Measurements from ENCODE around the gene CLDND2.

Gene CLDND2

DNA sequence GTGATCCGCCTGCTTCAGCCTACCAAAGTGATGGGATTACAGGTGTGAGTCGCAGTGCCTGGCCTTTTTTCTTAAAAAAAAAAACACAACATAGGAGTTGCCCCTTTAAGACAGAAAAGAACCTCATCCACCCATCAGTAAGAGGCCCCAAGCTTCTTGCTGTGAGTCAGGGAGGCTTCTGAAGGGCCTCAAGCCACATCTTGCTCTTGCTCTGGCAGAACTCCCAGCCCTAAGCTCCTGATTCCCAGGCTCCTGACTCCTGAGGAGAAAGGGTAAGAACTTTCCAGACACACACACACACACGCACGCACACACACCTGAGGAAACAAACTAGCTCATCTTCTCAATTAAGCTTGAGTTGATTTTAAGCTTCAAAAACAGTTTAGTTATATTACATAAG is 9.5 kb downstream of the CLDND2 start:
- Histone ChIP-seq H3K79me2 (ENCODE audit: insufficient read depth, low read depth) (no peaks in the 10 kb centered on the region), H3K4me1 (ENCODE audit: low read depth, poor library complexity, severe bottlenecking) (no peaks in the 10 kb centered on the region), H4K20me1 (ENCODE audit: insufficient read depth) (no peaks in the 10 kb centered on the region), H3K36me3 (ENCODE audit: insufficient read depth) (no peaks in the 10 kb centered on the region), H3K4me3 (IDR thresholded peaks at IDR 0.05; ENCODE audit: insufficient read depth, low read depth, low read length) (no peak overlapping the region), H3K4me2 (no peak overlapping the region), H2AFZ (ENCODE audit: low read depth) (no peak overlapping the region), H3K9ac (no peak overlapping the region), H3K27me3 (ENCODE audit: insufficient read depth, low read depth) (no peaks in the 10 kb centered on the region), H3K27ac (no peak overlapping the region)
- TF ChIP-seq, protein P1, sequence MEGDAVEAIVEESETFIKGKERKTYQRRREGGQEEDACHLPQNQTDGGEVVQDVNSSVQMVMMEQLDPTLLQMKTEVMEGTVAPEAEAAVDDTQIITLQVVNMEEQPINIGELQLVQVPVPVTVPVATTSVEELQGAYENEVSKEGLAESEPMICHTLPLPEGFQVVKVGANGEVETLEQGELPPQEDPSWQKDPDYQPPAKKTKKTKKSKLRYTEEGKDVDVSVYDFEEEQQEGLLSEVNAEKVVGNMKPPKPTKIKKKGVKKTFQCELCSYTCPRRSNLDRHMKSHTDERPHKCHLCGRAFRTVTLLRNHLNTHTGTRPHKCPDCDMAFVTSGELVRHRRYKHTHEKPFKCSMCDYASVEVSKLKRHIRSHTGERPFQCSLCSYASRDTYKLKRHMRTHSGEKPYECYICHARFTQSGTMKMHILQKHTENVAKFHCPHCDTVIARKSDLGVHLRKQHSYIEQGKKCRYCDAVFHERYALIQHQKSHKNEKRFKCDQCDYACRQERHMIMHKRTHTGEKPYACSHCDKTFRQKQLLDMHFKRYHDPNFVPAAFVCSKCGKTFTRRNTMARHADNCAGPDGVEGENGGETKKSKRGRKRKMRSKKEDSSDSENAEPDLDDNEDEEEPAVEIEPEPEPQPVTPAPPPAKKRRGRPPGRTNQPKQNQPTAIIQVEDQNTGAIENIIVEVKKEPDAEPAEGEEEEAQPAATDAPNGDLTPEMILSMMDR (conservative IDR thresholded peaks at IDR 0.05; ENCODE audit: low read depth, low read length): no peak

DNA sequence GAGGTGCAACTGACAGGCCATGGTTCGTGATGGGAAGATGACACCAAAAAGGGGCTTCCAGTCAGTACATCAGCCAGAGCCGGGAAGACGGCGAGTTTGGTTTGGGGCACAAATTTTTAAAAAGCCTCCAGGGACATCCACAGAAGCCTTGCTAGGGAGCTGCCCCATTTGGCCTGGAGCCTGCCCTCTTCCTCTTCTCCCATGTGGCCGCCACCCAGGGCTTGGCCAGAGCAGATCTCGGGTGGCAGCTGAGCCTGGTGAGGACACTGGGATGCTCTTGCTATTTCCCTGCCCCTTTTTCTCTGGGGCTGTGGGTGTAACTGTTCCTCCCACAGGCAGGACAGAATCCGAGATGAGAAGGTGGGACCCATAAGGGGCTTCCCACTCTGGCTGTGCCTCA is 10.9 kb downstream of the CLDND2 start:
- H3K4me2 ChIP-seq: no peak overlapping the region
- H3K4me3 ChIP-seq (IDR thresholded peaks at IDR 0.05; ENCODE audit: insufficient read depth, low read depth, low read length): no peak overlapping the region
- no peaks in the 10 kb centered on the region for H3K4me1 ChIP-seq (ENCODE audit: low read depth, poor library complexity, severe bottlenecking)
- TF ChIP-seq, protein P1 (conservative IDR thresholded peaks at IDR 0.05; ENCODE audit: low read depth, low read length): no peak
- no peak overlapping the region for H3K9ac ChIP-seq
- H4K20me1 ChIP-seq (ENCODE audit: insufficient read depth): no peaks in the 10 kb centered on the region
- H2AFZ ChIP-seq (ENCODE audit: low read depth): no peak overlapping the region
- H3K36me3 ChIP-seq (ENCODE audit: insufficient read depth): no peaks in the 10 kb centered on the region
- no peaks in the 10 kb centered on the region for H3K27me3 ChIP-seq (ENCODE audit: insufficient read depth, low read depth)
- no peak overlapping the region for H3K27ac ChIP-seq
- H3K79me2 ChIP-seq (ENCODE audit: insufficient read depth, low read depth): no peaks in the 10 kb centered on the region

DNA sequence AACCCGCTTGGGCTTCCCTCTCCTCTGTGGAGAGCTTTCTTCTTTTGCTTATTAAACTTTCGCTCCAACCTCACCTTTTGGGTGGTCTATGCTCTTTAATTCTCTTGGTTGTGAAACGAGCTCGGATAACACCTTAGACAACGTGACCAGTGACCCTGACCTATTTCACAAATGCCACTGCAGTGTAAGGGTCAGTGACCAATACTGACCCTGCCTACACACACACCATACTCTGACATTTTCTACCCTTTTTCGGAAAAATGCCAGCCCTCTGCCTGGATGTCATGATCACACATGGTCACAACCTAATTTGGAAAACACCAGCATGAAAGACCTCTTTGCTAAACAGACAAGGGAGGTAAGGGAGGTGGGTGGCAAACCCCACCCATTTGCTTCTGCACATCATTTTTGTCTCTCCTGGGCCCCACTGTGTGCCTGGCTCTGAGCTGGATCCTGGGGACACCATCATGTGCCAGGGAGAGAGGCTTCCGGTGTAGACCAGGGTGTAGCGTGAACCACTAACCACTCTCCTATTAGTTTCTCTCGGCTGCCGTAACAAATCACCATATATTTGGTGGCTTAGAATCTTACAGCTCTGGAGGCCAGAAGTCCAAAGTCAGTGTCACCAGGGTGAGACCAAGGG is 12.5 kb downstream of the CLDND2 start:
- Histone ChIP-seq H2AFZ (ENCODE audit: low read depth) (no peak overlapping the region), H3K4me1 (ENCODE audit: low read depth, poor library complexity, severe bottlenecking) (no peaks in the 10 kb centered on the region), H4K20me1 (ENCODE audit: insufficient read depth) (no peaks in the 10 kb centered on the region), H3K27me3 (ENCODE audit: insufficient read depth, low read depth) (no peaks in the 10 kb centered on the region), H3K4me3 (IDR thresholded peaks at IDR 0.05; ENCODE audit: insufficient read depth, low read depth, low read length) (no peak overlapping the region), H3K4me2 (no peak overlapping the region), H3K9ac (no peak overlapping the region), H3K36me3 (ENCODE audit: insufficient read depth) (no peaks in the 10 kb centered on the region), H3K27ac (no peak overlapping the region), H3K79me2 (ENCODE audit: insufficient read depth, low read depth) (no peaks in the 10 kb centered on the region)
- TF ChIP-seq, protein P1 (conservative IDR thresholded peaks at IDR 0.05; ENCODE audit: low read depth, low read length): no peak

DNA sequence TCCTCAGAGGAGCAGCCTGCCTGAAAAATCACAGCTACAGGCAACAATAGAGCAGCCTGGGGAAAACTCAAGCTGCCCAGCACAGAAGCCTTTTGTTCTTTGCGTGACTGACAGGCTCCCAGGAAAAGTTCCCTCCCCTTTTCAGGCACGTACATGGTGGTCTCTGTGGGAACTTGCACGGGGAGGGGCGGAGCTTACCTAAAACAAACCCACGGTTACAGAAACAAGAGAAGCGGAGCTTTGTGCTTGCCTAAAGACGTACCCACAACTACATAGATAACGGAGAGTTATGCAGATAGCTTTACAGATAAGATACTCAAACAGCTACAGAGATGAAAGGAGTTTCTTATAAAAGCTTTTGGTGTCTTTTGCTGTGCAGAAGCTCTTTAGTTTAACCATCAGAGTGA is 14.1 kb downstream of the CLDND2 start:
- TF ChIP-seq, protein P1 (conservative IDR thresholded peaks at IDR 0.05; ENCODE audit: low read depth, low read length): no peak
- no peak overlapping the region for H3K9ac ChIP-seq
- no peak overlapping the region for H3K4me2 ChIP-seq
- H3K27me3 ChIP-seq (ENCODE audit: insufficient read depth, low read depth): no peaks in the 10 kb centered on the region
- no peaks in the 10 kb centered on the region for H3K36me3 ChIP-seq (ENCODE audit: insufficient read depth)
- no peak overlapping the region for H3K4me3 ChIP-seq (IDR thresholded peaks at IDR 0.05; ENCODE audit: insufficient read depth, low read depth, low read length)
- no peaks in the 10 kb centered on the region for H3K4me1 ChIP-seq (ENCODE audit: low read depth, poor library complexity, severe bottlenecking)
- H3K27ac ChIP-seq: no peak overlapping the region
- no peaks in the 10 kb centered on the region for H3K79me2 ChIP-seq (ENCODE audit: insufficient read depth, low read depth)
- no peak overlapping the region for H2AFZ ChIP-seq (ENCODE audit: low read depth)
- H4K20me1 ChIP-seq (ENCODE audit: insufficient read depth): no peaks in the 10 kb centered on the region
